ENCODE results near the gene ZC3HAV1.

ZC3HAV1 gene

DNA sequence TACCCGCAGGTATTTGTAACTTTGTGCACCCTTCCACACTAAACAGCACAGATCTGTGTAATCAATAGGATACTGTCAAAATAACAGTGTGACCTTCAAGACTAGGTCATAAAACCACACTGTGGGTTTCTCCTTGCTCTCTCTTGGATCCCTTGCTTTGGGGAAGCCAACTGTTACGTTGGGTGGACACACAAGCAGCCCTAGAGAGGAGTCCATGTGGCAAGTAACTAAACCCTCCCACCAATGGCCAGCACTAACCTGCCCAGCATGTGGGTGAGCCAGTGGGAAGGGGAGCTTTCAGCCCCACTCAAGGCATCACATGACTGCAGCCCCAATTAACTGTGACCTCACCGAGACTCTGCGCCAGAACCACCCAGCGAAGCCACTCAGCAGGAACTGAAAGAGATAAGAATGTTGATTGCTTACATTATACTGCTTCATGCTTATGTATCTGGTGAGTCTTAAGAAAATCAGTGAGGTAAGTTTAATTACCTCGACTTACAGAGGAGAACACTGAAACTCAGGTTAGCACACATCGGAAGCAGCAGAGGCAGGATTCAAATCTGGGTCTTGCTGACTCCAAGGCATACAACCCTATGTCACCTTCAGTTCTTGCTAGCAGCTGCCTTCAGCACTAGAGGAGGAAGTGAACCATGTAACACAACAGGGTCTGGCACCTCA, 9.4 kb upstream of the ZC3HAV1 start:
- DNase-seq (ENCODE audit: low spot score in 2 of 2) = no peak

DNA sequence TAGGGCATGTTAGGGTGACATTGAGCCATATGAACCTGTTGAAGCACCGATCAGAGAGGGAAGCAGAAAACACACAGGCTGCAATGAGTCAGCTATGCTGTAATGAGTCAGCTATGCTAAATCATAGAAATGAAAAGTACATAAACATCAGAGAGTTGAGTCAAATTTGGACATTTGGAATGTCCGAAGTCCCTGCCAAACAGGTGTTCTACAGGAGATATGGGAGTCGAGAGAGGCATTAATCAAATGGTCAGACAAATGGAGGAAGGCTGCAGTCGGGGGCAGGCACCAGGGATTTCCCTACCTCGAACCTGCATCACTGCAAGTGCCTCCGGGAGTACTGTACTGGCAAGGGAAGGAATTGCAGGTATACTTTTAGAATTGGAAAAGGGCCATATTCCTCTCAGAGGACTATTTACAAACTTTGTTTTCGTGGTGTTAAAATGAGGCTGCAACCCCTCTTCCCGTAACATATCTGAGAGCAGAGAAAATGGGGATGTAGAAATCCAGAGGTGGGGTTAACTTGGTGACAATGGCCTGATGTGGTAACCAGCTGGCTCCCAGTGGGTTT, 8.8 kb upstream of the ZC3HAV1 start:
- no peaks in the 10 kb centered on the region for H3K36me3 ChIP-seq (replicated peaks)
- no peak overlapping the region for H3K4me3 ChIP-seq
- in situ Hi-C loops (cut with MboI; ENCODE audit: low sequenced_read_pairs) = no loop called here
- no peaks in the 10 kb centered on the region for H3K9me3 ChIP-seq
- peaks cover 6% of the 10 kb centered on the region; the same call in 1 of the 2 replicates for H3K4me1 ChIP-seq
- H3K27me3 ChIP-seq (ENCODE audit: low read depth) = no peaks in the 10 kb centered on the region
- no peak for DNase-seq (ENCODE audit: low spot score in 2 of 2)

More for the DNA sequence above, 9.4 kb upstream of the ZC3HAV1 start:
- Histone ChIP-seq H3K27me3 (ENCODE audit: low read depth) (no peaks in the 10 kb centered on the region), H3K4me3 (no peak overlapping the region), H3K4me1 (peaks cover 6% of the 10 kb centered on the region; the same call in 1 of the 2 replicates), H3K9me3 (no peaks in the 10 kb centered on the region), H3K36me3 (replicated peaks) (no peaks in the 10 kb centered on the region)
- in situ Hi-C loops (cut with MboI; ENCODE audit: low sequenced_read_pairs) = no loop called here

DNA sequence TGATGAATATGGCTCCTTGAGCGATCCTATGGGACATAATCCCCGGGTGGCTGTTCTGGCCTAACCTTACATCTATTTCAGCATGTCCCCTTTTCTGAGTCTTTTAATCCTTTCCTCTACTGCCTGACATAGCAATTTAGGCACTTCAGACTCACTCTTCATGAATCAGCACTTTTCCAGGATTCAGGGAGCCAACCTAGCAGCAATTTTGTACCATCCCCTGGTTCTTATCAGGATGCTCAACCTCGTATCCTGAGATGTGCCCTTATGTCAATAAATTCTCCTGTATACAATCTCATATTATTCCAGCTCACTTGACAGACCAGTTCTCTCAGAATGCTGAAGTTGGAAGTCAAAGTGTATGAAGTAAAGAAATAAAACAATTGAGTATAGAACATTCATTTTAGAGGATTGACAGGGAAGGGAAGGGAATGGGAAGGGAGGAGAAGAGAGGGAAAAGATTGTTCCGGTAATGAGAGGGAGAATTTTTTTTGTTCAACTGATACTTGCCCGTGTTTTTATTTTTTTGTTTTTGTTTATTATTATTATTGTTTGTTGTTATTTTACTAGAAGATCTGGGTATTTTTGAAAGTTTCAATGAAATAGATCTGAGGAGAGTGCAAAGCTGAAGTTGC, 8.2 kb upstream of the ZC3HAV1 start:
- H3K4me1 ChIP-seq = peaks cover 6% of the 10 kb centered on the region; the same call in 1 of the 2 replicates
- H3K9me3 ChIP-seq = no peaks in the 10 kb centered on the region
- no peak overlapping the region for H3K4me3 ChIP-seq
- DNase-seq (ENCODE audit: low spot score in 2 of 2) = peak in 1 of 2 experiments; percentile 0
- no peaks in the 10 kb centered on the region for H3K36me3 ChIP-seq (replicated peaks)
- H3K27me3 ChIP-seq (ENCODE audit: low read depth) = no peaks in the 10 kb centered on the region
- in situ Hi-C loops (cut with MboI; ENCODE audit: low sequenced_read_pairs) = no loop called here

DNA sequence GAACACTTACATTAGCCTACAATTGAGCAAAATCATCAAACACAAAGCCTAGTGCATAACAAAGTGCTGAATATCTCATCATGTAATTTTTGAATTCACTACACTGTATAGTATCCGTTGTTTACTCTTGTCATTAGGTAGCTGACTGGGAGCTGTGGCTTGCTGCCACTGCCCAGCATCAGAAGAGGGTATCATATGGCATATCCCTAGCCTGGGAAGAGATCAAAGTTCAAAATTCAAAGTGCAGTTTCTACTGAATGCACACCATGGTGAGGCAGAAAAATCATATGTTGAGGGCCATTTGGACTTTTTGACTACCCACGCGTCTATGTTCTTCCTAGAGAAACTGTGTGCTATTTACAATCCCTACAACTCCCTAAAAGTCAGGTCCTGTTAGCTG, 7.5 kb upstream of the ZC3HAV1 start:
- no peak overlapping the region for H3K4me3 ChIP-seq

DNA sequence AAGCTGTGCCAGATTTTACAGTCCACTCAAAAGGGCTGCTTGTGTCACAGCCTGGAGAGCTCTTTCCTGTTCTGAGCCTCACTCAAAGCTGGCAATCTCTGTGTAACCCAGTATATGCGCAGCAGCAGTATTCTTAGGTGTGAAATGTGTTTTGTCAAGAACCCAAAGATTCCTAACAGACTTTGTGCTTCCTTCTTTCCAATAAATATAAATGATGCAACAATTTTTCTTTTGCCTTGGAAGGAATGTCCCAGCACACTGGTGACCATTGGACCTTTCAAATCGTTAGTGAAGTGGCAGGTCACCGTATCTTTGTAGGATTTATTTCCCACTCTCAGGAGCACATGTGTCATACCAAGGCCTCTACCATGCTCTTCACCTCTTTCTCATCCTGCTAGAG, 5.6 kb upstream of the ZC3HAV1 start:
- H3K4me1 ChIP-seq = peaks cover 2% of the 10 kb centered on the region
- H3K9me3 ChIP-seq = no peaks in the 10 kb centered on the region
- H3K27me3 ChIP-seq (ENCODE audit: low read depth) = no peaks in the 10 kb centered on the region
- no peak overlapping the region for H3K4me3 ChIP-seq
- H3K36me3 ChIP-seq (replicated peaks) = no peaks in the 10 kb centered on the region
- no peak for DNase-seq (ENCODE audit: low spot score in 2 of 2)
- in situ Hi-C loops (cut with MboI; ENCODE audit: low sequenced_read_pairs) = no loop called here

More for the DNA sequence above, 7.5 kb upstream of the ZC3HAV1 start:
- Histone ChIP-seq H3K36me3 (replicated peaks) (no peaks in the 10 kb centered on the region), H3K27me3 (ENCODE audit: low read depth) (no peaks in the 10 kb centered on the region), H3K9me3 (no peaks in the 10 kb centered on the region), H3K4me1 (peaks cover 1% of the 10 kb centered on the region; the same call in 1 of the 2 replicates)
- no peak for DNase-seq (ENCODE audit: low spot score in 2 of 2)
- in situ Hi-C loops (cut with MboI; ENCODE audit: low sequenced_read_pairs) = no loop called here

DNA sequence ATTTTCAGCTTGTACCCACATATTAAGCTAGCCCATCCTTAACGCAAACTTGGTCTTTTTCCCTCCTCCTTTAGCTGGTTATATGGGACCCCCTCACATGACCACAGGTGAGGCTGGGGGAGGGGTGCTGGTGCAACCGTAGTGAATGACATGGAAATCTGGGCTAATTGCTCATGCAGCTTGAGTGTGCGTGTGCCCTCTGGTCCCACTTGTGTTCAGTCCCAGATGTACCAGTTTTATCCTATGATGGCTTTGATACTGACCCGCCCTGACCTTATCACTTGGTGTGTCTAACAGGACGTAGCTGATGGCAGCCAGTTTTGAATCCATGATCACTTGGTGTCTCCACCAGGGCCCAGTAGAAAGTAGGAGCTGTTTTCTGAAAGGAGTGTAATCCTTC, 5.1 kb upstream of the ZC3HAV1 start:
- Histone ChIP-seq H3K27me3 (ENCODE audit: low read depth) (no peaks in the 10 kb centered on the region), H3K9me3 (no peaks in the 10 kb centered on the region), H3K4me1 (peaks cover 6% of the 10 kb centered on the region), H3K36me3 (replicated peaks) (no peaks in the 10 kb centered on the region), H3K4me3 (no peak overlapping the region)
- no peak for DNase-seq (ENCODE audit: low spot score in 2 of 2)
- in situ Hi-C loops (cut with MboI; ENCODE audit: low sequenced_read_pairs) = no loop called here

DNA sequence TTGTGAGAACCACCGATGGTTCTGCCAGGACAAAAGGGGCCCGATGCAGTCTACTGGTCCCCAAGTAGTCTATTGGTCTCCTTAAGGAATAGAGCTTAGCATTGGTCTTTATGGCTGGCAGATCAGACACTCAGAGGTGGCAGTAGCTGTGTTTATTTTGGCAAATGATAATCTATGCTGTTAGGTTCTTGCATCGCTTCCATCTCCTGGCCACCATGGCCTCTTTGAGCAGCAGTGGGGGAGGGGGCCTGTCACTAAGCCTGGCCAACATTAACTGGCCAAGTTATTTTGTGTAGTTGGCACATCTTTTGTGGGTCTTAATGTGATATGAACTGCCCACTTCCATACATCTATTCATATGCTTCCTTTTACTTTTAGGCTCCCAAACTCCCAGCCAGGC, 4.5 kb upstream of the ZC3HAV1 start:
- no peaks in the 10 kb centered on the region for H3K27me3 ChIP-seq (ENCODE audit: low read depth)
- no peaks in the 10 kb centered on the region for H3K9me3 ChIP-seq
- in situ Hi-C loops (cut with MboI; ENCODE audit: low sequenced_read_pairs) = no loop called here
- no peak overlapping the region for H3K4me3 ChIP-seq
- no peaks in the 10 kb centered on the region for H3K36me3 ChIP-seq (replicated peaks)
- peaks cover 6% of the 10 kb centered on the region for H3K4me1 ChIP-seq
- DNase-seq (ENCODE audit: low spot score in 2 of 2) = no peak

DNA sequence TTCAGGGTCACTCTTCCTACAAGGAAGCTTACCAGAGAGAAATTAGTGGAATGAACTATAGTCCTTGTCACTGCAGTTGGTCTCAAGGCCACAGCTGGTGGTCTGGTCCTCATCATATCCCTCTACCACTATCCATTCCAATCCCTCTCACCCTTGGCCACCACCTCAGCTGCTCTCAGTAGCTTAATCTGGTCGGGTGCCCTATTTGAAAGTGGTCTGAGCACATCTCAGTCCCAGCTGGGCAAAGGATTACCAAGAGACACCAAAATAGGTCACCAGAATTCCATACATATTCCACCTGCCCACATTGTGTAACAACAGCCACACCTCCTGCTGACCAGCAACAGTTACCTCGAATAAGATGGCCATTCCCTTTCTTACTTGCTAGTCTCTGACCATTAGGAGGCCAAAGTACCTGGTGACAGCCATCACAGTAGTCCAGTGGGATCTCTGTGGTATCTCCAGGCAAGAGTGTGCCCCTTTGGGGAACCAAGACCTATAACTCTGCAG, 3.3 kb upstream of the ZC3HAV1 start:
- Histone ChIP-seq H3K4me3 (no peak overlapping the region), H3K4me1 (peaks cover 6% of the 10 kb centered on the region), H3K27me3 (ENCODE audit: low read depth) (no peaks in the 10 kb centered on the region), H3K9me3 (no peaks in the 10 kb centered on the region), H3K36me3 (replicated peaks) (no peaks in the 10 kb centered on the region)
- in situ Hi-C loops (cut with MboI; ENCODE audit: low sequenced_read_pairs) = no loop called here
- DNase-seq (ENCODE audit: low spot score in 2 of 2) = no peak

DNA sequence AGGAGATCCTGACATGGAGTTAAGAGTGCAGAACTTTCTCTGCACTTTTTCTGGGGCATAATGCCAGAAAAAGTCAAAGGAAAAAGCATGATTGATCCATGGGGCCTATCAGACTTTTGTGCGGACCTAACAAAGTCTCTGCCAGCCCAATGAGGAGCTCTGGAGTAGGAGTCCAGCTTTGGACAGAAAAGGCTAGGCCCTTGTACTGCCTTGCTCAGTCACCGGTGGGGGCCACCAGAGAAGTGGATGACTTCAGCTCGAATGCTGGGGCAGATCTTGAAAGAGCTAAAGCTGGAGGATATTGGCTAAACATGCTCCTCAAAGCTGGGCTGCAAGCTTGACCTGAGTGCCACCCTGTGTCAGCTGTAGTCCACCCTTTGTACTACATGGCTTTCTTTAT, 2.8 kb upstream of the ZC3HAV1 start:
- Histone ChIP-seq H3K27me3 (ENCODE audit: low read depth) (no peaks in the 10 kb centered on the region), H3K36me3 (replicated peaks) (no peaks in the 10 kb centered on the region), H3K9me3 (no peaks in the 10 kb centered on the region), H3K4me3 (no peak overlapping the region), H3K4me1 (peaks cover 8% of the 10 kb centered on the region)
- in situ Hi-C loops (cut with MboI; ENCODE audit: low sequenced_read_pairs) = no loop called here
- DNase-seq (ENCODE audit: low spot score in 2 of 2) = no peak

DNA sequence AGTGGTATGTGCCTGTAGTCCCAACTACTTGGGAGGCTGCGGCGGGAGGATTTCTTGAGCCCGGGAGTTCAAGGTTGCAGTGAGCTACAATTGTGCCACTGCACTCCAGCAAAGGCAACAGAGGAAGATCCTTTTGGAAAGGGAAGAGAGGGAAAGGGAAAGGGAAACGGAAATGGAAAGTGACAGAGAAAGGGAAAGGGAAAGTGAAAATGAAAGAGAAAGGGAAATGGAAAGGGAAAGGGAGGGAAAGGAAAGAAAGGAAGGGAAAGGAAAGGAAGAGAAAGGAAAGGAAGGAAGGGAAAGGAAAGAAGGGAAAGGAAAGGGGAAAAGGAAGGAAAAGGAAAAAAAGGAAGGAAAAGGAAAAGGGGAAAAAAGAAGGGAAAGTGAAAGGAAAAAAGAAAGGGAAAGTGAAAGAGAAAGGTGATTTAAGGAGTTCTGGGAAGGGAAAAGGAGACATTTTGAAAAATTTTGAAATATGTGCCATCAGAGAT, 2.3 kb upstream of the ZC3HAV1 start:
- Histone ChIP-seq H3K36me3 (replicated peaks) (no peaks in the 10 kb centered on the region), H3K27me3 (ENCODE audit: low read depth) (no peaks in the 10 kb centered on the region), H3K4me1 (peaks cover 13% of the 10 kb centered on the region), H3K4me3 (no peak overlapping the region), H3K9me3 (no peaks in the 10 kb centered on the region)
- no peak for DNase-seq (ENCODE audit: low spot score in 2 of 2)
- in situ Hi-C loops (cut with MboI; ENCODE audit: low sequenced_read_pairs) = no loop called here

DNA sequence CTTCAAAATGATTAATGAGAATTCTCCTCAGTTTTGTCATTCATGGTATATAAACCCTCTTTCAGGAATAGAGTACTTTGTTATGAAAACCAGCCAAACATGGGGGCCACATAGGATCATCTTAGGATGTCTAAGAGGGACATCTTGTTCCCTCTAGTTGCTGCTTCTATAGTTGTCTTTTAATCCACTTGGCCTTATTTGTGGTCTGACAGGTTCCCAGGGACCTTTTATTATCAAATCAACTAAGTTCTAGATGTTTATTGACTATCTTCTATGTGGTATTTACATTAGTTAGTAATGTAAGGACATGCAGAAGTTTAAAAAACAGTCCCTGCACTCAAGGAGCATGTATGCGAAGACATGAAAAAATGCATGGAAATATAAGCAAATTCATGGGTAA, 1.6 kb upstream of the ZC3HAV1 start:
- H3K4me3 ChIP-seq = no peak overlapping the region
- no peaks in the 10 kb centered on the region for H3K27me3 ChIP-seq (ENCODE audit: low read depth)
- DNase-seq (ENCODE audit: low spot score in 2 of 2) = no peak
- no peaks in the 10 kb centered on the region for H3K36me3 ChIP-seq (replicated peaks)
- in situ Hi-C loops (cut with MboI; ENCODE audit: low sequenced_read_pairs) = no loop called here
- peaks cover 20% of the 10 kb centered on the region for H3K4me1 ChIP-seq
- no peaks in the 10 kb centered on the region for H3K9me3 ChIP-seq

DNA sequence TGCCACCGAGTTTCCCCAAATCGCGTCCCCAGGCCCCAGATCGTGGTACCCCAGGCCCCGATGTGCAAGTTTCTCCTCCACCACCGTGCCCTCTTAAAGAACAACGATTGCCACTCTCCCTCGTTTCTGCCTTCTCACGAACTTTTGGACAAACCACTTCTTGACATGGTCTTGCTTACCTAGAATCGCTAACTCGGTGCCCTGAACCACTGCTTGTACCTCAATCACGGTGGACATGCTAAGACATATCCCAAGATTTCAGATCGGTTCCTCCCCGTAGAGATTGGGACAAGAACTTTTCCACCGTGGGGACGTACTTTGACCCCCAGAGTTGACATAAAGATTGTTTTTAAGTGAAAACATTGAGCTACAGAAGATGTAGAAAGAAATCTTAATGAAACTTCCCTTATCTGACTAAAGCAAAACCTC, 477 bp upstream of the ZC3HAV1 start:
- Histone ChIP-seq H3K27me3 (ENCODE audit: low read depth) (no peaks in the 10 kb centered on the region), H3K4me3 (peak overlapping the region; percentile 88), H3K4me1 (peaks cover 27% of the 10 kb centered on the region), H3K36me3 (replicated peaks) (no peaks in the 10 kb centered on the region), H3K9me3 (no peaks in the 10 kb centered on the region)
- DNase-seq (ENCODE audit: low spot score in 2 of 2) = no peak
- in situ Hi-C loops (cut with MboI; ENCODE audit: low sequenced_read_pairs) = no loop called here

DNA sequence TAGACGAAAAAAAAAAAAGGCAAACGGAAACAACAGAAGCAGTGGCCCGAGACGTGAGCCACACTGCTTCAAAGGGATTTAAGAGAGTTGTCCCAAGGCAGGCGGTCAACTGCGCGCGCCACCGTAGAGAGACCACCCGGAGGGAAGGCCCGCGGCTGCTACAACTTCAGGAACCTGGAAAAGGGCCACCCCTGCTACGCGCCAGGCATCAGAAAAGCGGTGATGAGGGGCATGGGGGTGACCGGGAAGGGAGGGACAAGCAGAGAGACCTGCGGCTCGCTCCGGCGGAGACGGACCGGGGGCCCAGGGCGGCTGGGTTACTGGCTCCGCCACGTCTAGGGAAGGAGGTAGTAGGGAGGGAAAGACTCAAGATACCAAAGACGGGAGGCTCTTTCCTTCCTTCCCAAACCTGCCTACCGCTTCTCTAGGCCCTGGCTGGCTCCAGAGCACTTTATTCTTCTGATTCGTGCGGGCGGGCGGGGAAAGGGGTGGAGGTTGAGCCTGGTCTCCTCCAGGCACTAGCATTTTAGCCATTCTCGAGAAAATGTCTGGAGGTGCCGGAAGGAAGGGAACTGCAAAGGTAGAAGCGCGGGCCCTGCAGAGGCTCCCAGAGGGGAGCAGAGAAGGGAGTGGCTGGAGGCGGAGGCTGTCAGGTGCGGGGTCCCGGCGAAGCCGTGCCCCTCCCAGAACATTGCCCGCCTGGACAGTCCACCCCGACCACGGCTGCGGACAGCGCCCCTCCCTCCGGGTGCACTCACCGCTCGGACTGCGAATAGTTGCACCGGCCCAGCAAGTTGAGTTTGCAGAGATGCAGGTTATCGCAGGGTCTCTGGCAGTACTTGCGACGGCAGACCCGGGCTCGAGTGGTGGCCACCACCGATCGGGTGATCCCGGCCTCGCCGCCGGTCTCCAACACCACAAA, 993 bp downstream of the ZC3HAV1 start:
- peak overlapping the region; percentile 88 for H3K4me3 ChIP-seq
- no peaks in the 10 kb centered on the region for H3K9me3 ChIP-seq
- in situ Hi-C loops (cut with MboI; ENCODE audit: low sequenced_read_pairs) = no loop called here
- H3K4me1 ChIP-seq = peaks cover 34% of the 10 kb centered on the region
- DNase-seq (ENCODE audit: low spot score in 2 of 2) = peak in 1 of 2 experiments; percentile 55
- H3K36me3 ChIP-seq (replicated peaks) = peaks cover 2% of the 10 kb centered on the region; the same call in 1 of the 2 replicates
- H3K27me3 ChIP-seq (ENCODE audit: low read depth) = no peaks in the 10 kb centered on the region
